GM12892 (cell line): ENCODE measurements around the gene UGCG.

Experiments used
- POLR2A ChIP-seq: IDR thresholded peaks from 2 replicates; pipeline ENCODE4 v1.6.1; 2011; ENCODE audit warnings: low read depth, low read length, control low read depth
- POLR2AphosphoS5 ChIP-seq: IDR thresholded peaks from 2 replicates; pipeline ENCODE4 v1.6.1; 2011; ENCODE audit warnings: low read depth, low read length, control low read depth
- TAF1 ChIP-seq: IDR thresholded peaks from 2 replicates; pipeline ENCODE4 v1.6.1; 2011; ENCODE audit warnings: low read depth, mild to moderate bottlenecking, control low read depth, low read length, borderline replicate concordance

- TF ChIP-seq POLR2AphosphoS5: no peak
- no peak for TF ChIP-seq POLR2A
- no peak for TF ChIP-seq TAF1
Measured at GRCh38 chr9:111876179-111876578, 20.4 kb upstream of the UGCG start.
